HG02678 (cell line): ENCODE data around the gene DOCK4.

ENCODE experiments used
- ATAC-seq: cut with Tn5 transposase; IDR thresholded peaks from one replicate; pipeline ENCODE4 v1.9.1; 2021; ENCODE audit warnings: mild to moderate bottlenecking, moderate library complexity; ENCODE audit not compliant: unreplicated experiment

Gene DOCK4

DNA sequence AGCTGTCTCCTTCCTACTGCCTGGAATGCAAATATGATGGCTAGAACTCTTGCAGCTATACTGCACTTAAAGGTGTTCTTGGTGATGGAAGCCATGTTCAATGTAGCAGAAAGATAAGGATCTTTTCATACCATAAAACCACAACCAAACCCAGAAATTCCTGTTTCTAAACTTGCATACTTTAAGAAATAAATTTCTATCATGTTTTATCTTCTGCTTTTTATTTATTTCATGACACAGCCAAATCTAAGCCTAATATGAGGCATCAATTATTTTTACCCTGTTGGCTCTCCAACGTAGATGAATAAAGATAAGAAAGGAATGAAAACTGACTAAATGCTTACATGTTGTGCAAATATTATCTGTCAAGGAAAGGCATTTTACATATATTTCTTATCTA is 224.1 kb downstream of the DOCK4 start:
- no peak for ATAC-seq

DNA sequence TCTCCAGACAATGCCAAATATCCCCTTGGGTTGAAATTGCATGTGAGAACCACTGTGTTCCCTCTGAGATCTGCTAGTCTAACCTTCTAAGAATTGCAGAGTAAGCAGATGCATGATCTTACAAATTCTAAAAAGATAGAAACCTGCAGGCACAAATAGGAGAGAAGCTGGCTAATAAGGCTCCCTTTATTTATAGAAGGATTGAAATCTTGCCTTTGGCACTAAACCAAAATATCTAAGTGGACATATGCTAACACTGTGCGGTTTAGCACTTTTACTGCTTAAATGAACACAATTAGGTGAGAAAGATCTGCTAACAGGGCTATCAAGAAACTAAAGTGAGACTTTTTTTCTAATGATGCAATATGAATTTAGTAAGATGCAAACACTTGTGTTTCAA is 225.5 kb downstream of the DOCK4 start:
- no peak for ATAC-seq

DNA sequence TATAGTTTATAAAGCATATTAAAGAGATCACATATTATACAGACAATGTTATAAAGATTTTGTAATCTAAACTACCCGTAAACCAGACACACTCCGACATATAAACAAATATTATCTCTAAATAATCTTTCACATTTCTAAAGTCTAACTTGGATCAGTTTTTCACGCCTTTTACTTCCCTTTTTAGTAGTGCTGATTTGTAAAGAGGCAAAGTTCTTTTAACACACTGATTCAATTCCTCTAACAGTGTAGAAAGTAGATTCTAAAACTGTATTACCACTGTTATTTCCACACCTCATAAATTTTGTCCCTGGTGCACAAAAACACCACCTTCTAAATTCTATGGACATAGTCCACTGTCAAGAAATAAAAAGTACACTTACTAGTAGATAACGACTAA is 230.9 kb downstream of the DOCK4 start:
- ATAC-seq = no peak

DNA sequence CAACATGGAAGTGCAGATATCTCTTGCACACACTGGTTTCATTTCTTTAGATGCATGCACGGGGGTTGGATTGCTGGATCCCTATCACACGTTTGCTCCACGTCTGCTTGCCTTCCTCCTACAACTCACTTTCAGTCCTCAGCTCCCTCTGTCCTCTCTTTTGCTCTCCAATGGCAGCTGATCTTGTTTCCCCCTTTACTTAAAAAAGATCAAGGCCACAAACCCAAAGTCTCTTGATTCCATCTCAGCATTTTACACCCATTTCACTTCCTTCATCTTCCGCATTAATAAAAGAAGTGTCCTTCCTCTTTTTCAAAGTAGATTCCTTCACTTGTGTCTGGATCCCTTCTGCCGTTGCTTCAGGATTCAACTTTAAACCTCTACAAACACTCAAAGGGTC is 245.2 kb downstream of the DOCK4 start:
- ATAC-seq = no peak

DNA sequence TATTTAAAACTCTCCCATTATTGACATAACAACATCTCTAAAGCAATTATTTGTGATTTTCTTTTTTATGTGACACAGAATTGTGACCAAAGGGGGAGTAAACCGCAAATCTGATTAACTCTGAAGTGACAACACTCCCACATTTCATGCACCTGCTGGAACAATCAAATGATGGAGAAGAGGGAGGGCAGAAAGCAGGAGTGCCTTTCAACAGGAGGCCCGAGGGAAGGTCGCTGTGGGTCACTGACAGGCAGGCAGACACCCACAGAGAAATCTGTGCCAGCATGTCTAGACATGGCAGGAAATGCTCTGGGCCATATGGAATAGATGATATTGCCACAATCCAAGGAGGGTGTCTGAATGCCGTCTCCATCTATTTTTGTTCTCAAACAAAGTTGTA is 247.3 kb downstream of the DOCK4 start:
- no peak for ATAC-seq

DNA sequence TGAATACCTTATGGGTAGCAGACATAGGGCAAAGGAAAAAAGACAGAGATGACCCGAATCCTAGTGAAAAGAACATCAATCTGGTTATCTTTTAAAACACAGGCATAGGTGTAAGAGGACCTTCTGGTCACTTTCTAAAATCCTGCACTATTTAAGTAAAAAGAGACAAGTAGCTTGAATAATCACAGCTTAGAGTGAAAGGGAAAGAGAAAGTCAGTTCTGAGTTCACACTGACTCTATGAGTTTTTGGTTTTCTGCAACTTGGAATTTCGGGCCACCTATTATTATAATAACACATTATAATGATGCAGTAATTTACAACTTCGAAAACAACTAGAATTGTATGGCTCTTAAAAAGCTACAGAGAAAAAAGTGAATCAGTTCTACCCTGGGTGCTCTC is 247.8 kb downstream of the DOCK4 start:
- no peak for ATAC-seq

DNA sequence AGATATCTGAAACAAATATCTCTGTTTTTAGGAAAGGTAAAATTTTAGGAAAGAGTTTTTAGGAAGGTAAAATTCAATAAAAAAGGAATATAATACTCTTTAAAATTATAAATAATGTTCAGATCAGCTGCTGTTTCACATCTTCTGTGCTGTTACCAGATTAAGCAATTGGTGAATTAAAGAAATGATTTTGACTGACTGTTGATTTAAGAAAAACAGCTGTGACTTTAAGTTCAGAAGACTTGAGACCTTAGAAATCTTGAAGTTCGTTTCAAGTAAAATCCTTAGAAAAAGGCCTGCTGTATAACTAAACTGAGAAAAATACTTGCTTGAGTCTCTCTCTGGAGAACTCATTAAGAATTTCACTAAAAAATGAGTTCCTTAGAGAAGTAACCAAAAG is 250.6 kb downstream of the DOCK4 start:
- no peak for ATAC-seq

DNA sequence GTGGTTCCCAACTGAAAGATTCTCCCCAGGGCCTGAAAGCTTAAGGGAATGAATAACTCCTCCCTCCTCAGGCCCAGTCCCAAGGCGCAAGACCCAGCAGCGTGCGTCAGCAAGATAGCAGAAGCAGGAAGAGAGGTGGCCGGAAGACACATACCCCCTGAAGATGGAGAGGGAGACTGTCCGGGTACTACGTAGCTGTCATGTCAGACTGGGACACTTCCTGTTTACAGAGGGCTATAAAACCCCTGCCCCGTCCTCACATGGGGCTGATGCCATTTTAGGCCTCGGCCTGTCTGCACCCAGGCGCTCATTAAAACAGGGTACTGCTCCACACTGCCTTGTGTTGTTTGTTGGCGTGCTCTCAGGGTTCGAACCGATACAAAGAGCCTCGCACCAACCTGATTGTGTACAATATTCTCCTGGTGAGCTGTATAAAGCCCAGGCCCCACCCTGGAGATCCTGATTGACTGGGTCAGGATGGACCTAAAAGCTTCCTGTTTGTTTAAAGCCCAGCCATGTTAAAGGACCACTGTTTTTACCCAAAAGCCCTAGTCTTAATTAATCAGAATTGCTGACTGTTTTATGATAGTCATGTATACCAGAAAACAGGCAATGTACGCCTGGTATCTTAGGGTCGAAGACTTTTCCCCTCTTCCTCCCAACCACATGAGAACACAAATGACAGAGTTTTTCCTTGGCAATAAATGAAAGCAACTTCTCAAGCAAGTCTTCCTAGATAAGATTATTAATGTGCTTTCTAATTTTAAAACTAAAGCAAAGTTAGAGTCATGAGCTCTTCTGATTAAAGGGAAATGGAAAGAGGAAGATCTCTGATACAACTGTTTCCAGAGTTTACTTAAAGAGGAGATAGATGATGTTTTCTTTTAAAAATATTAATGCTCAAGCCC is 251.5 kb downstream of the DOCK4 start:
- ATAC-seq = no peak

DNA sequence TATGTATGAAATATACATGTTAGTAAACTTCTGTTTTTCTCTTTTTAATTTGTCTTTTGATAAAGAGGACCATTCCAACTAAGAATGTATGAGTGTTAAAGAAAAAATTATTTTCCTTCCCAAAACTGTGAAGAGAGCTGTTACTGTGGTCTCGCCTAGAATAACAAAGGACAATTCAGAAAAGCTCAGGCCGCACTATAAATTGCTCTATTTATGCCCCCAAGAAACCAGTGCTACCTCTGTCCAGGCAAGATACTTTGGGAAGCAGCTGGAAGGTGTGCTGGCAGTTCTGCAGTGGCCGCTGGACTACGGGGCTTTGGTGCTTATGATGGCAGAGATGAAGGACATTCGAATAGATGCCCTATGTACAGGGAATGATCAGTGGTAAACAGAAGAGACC is 252.1 kb downstream of the DOCK4 start:
- no peak for ATAC-seq

DNA sequence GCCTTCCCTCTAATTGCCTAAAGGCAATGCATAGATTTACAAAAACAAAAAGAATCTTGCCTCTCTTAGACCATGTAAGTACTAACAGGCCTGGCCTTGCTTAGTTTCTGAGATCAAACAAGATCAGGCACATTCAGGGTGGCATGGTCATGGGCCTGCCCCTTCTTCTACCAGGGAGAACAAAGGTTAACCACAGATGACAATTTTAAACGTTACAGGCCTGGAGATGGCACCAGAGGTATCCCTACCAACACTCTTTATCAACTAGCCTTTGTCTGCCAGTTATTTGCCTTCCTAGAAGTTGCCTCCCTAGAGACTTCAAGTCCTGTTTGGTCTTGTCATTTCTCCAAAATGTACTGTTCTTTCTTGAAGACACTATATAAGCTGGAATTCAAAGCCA is 252.6 kb downstream of the DOCK4 start:
- no peak for ATAC-seq

DNA sequence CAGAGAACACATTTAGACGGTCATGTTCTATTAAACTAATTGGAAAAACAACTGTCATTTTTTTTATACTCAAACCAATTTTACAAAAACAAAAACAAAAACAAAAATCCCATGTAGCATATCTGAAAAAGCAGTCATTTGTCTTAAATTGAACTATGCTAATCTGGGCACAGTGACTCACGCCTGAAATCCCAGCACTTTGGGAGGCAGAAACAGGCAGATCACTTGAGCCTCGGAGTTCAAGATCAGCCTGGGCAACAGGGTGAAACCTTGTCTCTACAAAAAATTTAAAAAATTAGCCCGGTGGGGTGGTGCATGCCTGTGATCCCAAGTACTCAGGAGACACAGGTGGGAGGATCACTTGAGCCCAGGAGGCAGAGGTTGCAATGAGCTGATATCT is 253.4 kb downstream of the DOCK4 start:
- no peak for ATAC-seq

DNA sequence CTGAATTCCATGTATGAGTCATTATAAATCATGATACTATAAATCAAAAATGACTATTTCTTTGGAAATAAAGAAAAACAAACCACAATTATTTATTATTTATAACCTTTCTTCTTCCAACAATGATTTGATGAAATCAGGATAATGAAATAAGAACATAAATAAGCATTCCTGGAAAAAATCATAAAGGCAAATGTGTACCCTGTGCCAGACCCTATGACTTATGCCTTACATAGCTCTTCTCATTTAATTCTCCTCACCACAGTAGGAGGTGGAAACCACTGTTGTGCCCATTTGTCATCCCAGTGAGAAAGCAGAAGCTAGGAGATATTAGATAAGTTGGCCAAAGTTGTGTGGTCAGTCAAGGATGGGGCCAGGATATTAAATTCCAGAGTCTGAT is 255.1 kb downstream of the DOCK4 start:
- ATAC-seq = no peak

DNA sequence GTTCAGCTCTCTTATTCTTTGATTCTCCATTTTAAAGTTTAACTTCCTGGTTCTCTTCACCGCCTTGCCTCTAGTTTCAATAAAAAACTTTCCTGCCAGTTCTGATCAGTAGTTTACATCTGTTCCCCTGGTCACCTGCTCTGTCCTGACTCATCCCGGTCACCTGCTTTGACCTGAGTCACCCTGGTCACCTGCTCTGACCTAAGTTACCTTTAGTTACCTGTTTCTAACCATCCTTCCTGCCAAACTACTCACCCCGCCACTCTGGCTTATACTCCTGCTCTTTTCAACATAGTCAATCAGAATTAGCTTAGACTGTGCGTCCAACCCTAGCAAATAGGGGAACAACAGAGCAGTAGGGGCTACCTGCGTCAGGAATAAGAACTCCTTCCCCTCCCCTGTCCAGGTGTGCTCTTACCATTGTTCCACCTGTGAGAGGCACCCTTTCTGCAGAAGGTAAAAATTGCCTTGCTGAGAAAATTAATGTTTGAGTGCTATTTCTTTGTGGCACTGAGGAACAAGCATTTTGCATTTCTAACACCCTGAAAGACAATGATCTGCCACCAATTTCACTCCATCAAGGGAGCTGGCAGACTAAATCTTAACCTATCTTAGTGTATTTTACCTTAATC is 263.6 kb downstream of the DOCK4 start:
- no peak for ATAC-seq

DNA sequence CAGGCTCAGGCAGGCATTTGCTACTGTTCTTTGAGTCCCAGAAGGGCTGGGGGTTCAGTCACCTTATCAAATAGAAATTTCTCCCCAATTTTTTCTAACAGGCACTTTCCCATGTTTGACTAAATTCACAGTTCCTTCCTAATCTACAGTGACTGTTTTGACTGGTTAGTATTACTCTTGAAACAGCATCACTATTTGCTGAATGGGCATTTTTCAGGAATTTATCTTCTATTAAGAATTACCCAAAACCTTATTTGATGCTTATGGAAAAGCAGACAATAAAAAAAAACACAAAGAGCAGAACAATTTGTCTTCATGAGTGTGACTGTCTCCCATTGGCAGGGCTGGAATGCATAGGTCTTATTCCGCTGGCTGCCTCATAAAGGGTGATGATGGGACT is 269.0 kb downstream of the DOCK4 start:
- no peak for ATAC-seq

DNA sequence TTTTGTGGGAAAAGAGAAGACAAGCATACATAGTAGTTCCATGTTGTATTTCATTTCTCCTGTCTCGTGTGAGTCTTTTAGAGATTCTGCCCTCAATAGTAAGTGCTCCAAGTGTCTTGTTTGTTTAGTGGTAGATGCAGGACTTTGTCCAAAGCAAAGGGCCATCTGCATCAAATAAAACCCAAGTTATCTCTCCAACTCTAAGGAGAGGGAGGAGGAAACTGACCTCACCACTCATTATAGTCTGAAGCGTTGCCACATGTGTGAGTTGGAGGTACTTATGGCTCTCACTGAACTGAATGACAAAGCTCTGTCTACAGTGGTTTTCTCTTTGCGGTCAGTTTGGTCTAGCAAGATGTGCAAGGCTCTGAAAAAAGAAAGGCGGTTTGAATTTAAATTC is 272.6 kb downstream of the DOCK4 start:
- ATAC-seq = no peak

DNA sequence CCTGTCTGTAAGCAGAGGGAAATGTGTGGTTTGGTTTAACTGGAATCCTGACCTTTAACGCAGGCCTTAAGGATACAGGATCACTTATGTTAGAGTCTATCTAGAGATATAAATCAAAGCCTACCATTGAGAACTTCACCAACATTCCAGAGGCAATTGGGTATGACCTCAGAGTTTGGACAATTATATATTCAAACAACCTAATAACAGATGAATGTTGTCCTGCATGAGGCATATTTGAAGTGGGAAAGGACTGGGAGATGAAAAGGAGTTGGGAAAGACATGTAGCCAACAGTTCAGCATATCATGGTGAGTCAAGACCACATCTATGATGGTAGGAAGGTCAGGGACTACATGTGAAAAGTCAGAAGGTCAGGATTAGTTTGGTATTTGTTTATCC is 274.2 kb downstream of the DOCK4 start:
- ATAC-seq = no peak

DNA sequence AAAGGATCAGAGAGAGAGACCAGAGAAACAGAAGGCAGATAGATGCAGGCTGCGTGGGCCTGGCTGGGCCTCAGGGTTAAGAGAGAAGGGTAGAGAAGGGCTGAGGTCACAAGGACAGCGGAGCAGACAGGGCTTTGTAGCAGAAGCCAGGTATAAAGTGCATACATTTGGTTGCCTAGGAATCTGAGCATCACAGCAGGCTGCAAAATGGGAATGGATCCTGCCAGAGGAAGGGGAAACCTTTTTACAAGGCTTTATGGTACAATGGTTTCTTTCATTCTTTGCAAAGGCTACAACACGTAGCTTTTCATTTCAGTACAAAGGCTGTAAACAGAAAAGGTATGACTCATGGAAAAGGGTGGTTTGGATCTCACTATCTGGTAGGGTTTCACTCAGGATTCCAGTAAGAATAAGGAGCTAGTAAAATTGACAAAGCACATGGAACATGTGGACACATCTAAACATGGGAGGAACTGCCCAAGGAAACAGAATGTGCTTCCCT is 275.1 kb downstream of the DOCK4 start:
- no peak for ATAC-seq

DNA sequence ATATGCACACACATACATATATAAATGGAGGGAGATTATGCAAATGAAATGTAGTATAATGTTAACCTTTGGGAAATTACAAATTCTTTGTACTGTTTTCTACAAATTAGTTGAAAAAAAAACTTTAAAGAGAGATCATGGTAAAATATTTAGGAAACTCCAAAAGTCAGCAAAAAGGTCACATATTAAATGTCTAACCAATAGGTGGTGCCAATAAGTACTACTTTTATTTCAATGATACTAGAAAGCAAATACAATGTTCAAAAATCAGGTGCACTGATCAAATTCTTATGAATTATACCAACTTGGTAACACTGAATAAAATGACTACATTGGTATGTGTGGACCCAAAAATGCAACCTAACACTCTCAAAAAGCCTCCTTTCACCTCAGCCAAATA is 276.9 kb downstream of the DOCK4 start:
- no peak for ATAC-seq

DNA sequence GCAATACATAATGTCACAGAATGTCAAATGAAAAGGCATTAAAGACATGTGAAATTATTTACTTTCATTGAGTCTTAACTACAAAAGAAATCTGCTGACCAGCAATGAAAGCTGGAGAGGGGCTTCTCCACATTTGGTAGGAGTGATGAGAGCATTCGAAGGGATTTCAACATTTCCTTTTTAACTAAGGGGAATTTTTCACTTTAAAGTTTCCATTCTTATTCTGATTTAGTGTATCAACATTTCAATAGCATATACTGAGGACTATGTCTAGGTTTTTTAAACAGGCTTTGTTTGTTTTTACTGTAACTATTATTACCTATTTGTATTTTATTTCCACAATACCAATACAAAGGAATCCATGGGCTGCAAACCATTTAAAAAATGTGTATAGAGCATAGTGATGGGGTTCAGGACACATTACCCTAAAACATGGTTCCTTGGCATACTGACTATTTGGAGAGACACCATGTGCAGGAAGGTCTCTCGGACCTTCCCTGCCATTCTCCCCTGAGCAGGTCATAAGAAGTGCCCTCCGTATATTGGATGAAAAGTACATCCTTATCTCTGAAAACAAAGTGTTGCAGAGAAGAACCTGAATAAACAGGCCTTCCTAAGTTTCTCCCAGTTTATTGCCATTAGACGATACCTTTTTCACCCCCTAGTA is 278.7 kb downstream of the DOCK4 start:
- ATAC-seq = no peak

DNA sequence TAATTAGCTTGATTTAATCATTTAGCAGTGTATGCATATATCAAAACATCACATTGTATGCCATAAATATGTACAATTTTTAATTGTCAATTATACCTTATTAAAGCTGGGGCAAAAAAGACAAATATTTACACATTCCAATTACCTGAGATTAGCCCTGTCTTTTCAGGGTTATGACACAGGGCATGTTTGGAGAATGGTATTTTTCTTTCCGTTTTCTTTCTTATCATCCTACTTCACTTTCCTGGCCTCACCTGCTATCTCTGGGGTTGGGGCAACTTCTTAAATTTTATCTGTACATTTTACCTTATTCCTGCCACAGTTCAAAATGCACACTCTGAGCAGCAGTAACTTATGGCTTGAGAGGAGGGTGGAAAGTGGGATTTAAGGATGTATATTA is 285.9 kb downstream of the DOCK4 start:
- ATAC-seq = no peak

DNA sequence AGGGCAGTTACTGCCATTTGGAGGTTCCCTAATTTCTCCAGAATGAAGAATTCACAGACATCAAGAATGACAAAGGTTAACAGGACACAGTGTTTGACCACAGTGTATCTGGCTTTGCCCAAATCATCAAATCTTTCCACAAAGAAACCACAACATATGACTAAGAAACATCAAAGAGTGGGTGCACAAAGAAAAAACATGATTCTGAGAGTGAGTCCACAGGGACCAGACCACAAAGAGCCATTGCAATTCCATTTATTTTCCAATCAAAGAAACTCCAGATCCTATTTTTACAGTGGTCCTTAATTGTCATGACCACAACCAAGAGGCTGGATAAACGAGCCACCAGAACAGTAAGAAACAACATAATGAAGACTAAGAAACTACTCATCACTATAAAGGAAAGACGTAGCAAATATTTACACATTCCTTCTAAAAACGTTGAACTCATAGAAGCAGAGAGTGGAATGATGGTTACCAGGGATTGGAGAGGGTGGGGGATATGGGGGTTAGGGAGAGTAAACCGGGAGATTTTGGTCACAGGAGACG is 286.5 kb downstream of the DOCK4 start:
- ATAC-seq = no peak

DNA sequence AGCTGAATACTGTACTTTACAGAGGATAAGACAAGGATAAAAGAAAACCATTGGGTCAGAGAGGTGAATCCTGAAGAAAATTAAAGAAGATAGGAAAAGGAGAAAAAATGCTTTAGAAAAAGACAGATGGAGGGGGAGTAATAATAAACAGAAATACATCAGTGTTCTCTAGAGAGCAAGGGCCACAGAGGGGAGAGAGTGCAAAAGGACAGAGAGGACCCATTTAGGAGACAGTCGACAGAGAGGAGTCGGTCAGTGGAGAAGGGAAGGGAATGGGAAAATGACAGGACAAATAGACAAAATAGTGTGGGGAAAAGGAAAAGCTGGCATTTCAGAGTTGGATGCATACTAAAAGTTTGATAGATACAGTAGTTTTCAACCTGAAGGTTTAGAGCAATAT is 287.0 kb downstream of the DOCK4 start:
- no peak for ATAC-seq
